HL-60 (cell line): ENCODE results near the gene GRM8.

Experiments
- DNase-seq, 2 experiments: peaks; one replicate each; pipeline ENCODE4 v3.0.0-alpha.2; 2010 to 2020; ENCODE audit warnings: low read depth in 1 of 2, low spot score in 1 of 2
- H3K27ac ChIP-seq: fragments of 250-450 bp; sonication (Bioruptor Pico); replicated peaks from 2 replicates; pipeline ENCODE4 v1.5.1; 2020; ENCODE audit warnings: mild to moderate bottlenecking, moderate library complexity
- H3K27me3 ChIP-seq: fragments of 250-450 bp; sonication (Bioruptor Pico); 2 replicates; pipeline ENCODE4 v1.5.1; 2021; ENCODE audit warnings: mild to moderate bottlenecking, moderate library complexity; ENCODE audit not compliant: insufficient read depth, poor library complexity, severe bottlenecking
- H3K4me3 ChIP-seq: replicated peaks from 2 replicates; pipeline ENCODE4 v1.5.1; 2011; ENCODE audit warnings: mild to moderate bottlenecking, control low read depth, low read length; ENCODE audit not compliant: insufficient read depth
- CTCF ChIP-seq: IDR thresholded peaks from one replicate; pipeline ENCODE4 v1.5.1; 2011; ENCODE audit warnings: low read length, control low read depth, inconsistent platforms; ENCODE audit not compliant: insufficient read depth
- GABPA ChIP-seq: IDR thresholded peaks from 2 replicates; pipeline ENCODE4 v1.6.1; 2012; ENCODE audit warnings: low read depth
- POLR2AphosphoS5 ChIP-seq: IDR thresholded peaks from 2 replicates; pipeline ENCODE4 v1.6.1; 2012; ENCODE audit warnings: low read depth
- SPI1 ChIP-seq: IDR thresholded peaks from 2 replicates; pipeline ENCODE4 v1.6.1; 2012; ENCODE audit warnings: low read depth, mild to moderate bottlenecking, borderline replicate concordance
- TF ChIP-seq, protein P1 (sequence below): IDR thresholded peaks from 2 replicates; pipeline ENCODE4 v1.6.1; 2012; ENCODE audit warnings: low read depth; ENCODE audit not compliant: insufficient replicate concordance

The GRM8 gene

GRCh38 chr7:127177156-127177555 is 75.6 kb downstream of the GRM8 start:
- H3K4me3 ChIP-seq = no peak overlapping the region
- no peak for TF ChIP-seq POLR2AphosphoS5
- TF ChIP-seq CTCF = no peak
- TF ChIP-seq SPI1 = no peak
- TF ChIP-seq, protein P1, sequence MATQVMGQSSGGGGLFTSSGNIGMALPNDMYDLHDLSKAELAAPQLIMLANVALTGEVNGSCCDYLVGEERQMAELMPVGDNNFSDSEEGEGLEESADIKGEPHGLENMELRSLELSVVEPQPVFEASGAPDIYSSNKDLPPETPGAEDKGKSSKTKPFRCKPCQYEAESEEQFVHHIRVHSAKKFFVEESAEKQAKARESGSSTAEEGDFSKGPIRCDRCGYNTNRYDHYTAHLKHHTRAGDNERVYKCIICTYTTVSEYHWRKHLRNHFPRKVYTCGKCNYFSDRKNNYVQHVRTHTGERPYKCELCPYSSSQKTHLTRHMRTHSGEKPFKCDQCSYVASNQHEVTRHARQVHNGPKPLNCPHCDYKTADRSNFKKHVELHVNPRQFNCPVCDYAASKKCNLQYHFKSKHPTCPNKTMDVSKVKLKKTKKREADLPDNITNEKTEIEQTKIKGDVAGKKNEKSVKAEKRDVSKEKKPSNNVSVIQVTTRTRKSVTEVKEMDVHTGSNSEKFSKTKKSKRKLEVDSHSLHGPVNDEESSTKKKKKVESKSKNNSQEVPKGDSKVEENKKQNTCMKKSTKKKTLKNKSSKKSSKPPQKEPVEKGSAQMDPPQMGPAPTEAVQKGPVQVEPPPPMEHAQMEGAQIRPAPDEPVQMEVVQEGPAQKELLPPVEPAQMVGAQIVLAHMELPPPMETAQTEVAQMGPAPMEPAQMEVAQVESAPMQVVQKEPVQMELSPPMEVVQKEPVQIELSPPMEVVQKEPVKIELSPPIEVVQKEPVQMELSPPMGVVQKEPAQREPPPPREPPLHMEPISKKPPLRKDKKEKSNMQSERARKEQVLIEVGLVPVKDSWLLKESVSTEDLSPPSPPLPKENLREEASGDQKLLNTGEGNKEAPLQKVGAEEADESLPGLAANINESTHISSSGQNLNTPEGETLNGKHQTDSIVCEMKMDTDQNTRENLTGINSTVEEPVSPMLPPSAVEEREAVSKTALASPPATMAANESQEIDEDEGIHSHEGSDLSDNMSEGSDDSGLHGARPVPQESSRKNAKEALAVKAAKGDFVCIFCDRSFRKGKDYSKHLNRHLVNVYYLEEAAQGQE = no peak
- TF ChIP-seq GABPA = no peak
- peaks cover 2% of the 10 kb centered on the region for H3K27me3 ChIP-seq
- H3K27ac ChIP-seq = no peak overlapping the region
- DNase-seq = no peak

- peaks cover 4% of the 10 kb centered on the region for H3K27me3 ChIP-seq
- H3K4me3 ChIP-seq = no peak overlapping the region
- no peak for TF ChIP-seq CTCF
- TF ChIP-seq, protein P1 = no peak
- no peak for TF ChIP-seq SPI1
- TF ChIP-seq GABPA = no peak
- TF ChIP-seq POLR2AphosphoS5 = no peak
- DNase-seq = no peak
- H3K27ac ChIP-seq = no peak overlapping the region
These were observed 90.4 kb downstream of the GRM8 start for GRCh38 chr7:127162366-127162765.

GRCh38 chr7:127158659-127159058 is 94.1 kb downstream of the GRM8 start:
- no peak overlapping the region for H3K27ac ChIP-seq
- no peak overlapping the region for H3K4me3 ChIP-seq
- H3K27me3 ChIP-seq = peaks cover 8% of the 10 kb centered on the region
- TF ChIP-seq CTCF = peak; percentile 14
- no peak for TF ChIP-seq GABPA
- no peak for DNase-seq

DNA sequence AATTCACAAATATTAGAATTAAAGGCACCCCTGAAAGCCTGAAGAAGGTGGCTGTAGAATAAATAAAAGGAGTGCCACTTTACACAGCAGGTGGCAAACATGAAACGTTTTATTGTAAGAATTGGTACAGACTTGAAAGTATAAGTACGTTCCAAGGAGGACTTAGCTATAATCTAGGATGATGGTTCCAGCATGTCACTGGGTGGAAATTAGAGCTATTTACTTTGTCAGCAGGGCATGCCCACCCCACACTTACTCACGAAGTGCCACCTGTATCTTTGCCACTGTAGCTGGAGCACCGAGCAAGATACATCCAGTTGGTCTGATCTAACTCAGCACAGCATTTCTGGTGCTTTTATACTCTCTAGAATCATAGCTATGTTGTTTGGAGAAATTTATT is 97.8 kb downstream of the GRM8 start:
- peaks cover 4% of the 10 kb centered on the region for H3K27me3 ChIP-seq
- TF ChIP-seq POLR2AphosphoS5 (no peak), CTCF (no peak), SPI1 (no peak), GABPA (no peak)
- TF ChIP-seq, protein P1 = no peak
- H3K4me3 ChIP-seq = no peak overlapping the region
- no peak for DNase-seq
- H3K27ac ChIP-seq = no peak overlapping the region
